GM12864 (cell line): ENCODE measurements around the gene FRS2.

Experiments
- DNase-seq: peaks from one replicate; pipeline ENCODE4 v3.0.0-alpha.2; 2011; ENCODE audit warnings: low read depth
- H3K4me3 ChIP-seq: 2 replicates; pipeline ENCODE4 v1.5.1; 2011; ENCODE audit warnings: mild to moderate bottlenecking, low read depth, low read length, control low read depth
- TF ChIP-seq, protein P1 (sequence below): IDR thresholded peaks from 2 replicates; pipeline ENCODE4 v1.5.1; 2011; ENCODE audit warnings: low read depth, mild to moderate bottlenecking, moderate library complexity, low read length, control low read depth, inconsistent platforms; ENCODE audit errors: missing control alignments

Gene FRS2

DNA sequence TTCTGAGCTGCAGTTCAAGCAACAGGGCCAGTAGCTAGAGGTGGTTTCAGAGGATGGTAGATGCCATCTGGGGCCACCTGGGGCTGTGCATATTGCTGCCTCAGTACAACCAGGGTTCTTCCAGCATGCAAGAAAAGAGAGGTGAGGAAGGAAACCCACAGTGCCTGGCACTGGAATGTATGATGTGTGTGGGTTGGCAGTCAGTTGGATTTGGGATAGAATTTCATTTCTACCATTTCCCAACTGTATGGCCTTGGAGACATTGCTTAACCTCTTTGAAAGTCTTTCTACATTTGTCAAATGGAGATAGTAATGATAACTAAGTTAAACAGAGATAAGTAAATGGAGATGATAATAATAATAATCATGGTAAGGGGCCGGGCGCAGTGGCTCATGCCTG, 150.7 kb downstream of the FRS2 start:
- no peak overlapping the region for H3K4me3 ChIP-seq
- TF ChIP-seq, protein P1, sequence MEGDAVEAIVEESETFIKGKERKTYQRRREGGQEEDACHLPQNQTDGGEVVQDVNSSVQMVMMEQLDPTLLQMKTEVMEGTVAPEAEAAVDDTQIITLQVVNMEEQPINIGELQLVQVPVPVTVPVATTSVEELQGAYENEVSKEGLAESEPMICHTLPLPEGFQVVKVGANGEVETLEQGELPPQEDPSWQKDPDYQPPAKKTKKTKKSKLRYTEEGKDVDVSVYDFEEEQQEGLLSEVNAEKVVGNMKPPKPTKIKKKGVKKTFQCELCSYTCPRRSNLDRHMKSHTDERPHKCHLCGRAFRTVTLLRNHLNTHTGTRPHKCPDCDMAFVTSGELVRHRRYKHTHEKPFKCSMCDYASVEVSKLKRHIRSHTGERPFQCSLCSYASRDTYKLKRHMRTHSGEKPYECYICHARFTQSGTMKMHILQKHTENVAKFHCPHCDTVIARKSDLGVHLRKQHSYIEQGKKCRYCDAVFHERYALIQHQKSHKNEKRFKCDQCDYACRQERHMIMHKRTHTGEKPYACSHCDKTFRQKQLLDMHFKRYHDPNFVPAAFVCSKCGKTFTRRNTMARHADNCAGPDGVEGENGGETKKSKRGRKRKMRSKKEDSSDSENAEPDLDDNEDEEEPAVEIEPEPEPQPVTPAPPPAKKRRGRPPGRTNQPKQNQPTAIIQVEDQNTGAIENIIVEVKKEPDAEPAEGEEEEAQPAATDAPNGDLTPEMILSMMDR = no peak
- DNase-seq = no peak

DNA sequence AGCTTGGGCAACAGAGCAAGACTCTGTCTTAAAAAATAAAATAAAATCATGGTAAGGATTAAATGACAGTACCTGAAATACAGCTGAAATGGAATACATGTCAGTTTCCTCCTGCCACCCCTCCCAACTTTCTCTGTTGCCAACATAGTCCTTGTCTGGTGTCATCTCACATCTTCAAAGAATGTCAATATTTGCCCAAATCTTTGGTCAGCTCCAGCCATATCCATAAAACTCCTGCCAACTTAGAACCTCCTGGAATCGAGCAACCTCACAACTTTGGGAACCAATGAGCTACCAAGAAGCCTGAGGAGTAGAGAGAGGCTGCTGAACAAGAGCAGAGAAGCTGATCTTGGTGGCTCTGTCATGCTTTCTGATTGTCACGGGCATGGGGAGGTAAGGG, 151.4 kb downstream of the FRS2 start:
- no peak overlapping the region for H3K4me3 ChIP-seq
- no peak for DNase-seq
- TF ChIP-seq, protein P1 = no peak

DNA sequence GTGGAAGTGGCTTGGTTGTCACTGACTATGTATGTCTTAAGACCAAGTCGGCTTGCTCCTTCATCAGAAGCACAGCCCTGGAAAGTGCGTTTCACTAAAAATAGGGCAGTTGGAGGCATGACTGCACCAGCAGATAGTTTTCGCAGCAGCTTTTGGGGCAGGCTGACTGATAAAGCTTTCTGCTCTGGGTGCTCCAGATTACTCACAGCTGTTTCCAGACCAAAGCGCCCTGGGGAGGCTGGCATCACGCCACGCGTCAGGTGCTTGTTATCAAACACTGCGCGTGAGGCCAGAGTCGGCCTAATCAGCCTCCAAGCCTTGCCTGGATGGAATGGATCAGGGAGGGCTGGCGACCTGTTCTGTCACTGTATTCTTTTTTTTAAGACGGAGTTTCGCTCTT, 153.8 kb downstream of the FRS2 start:
- TF ChIP-seq, protein P1 = no peak
- no peak overlapping the region for H3K4me3 ChIP-seq
- DNase-seq = no peak

DNA sequence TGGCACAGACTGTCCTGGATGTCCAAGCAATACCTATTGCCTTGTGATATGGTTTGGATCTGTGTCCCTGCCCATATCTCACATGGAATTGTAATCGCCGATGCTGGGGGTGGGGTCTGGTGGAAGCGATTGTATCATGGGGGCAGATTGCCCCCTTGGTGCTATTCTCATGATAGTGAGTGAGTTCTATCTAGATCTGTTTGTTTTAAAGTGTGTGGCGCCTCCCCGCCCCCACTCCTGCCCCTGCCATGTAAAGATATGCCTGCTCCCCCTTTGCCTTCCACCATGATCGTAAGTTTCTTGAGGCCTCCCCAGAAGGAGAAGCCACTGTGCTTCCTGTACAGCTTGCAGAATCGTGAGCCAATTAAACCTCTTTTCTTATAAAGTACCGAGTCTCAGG, 157.3 kb downstream of the FRS2 start:
- no peak overlapping the region for H3K4me3 ChIP-seq
- TF ChIP-seq, protein P1 = no peak
- no peak for DNase-seq
